Kidney (tissue), 14 donors: ENCODE data around the gene EXPH5. TPM values are rescaled to one million over a fixed set of nuclear protein-coding genes. Genes with fewer than 3 reads are reported as not detected.

Source experiments
- DNase-seq, 5 donors: peaks; one replicate each; pipeline ENCODE4 v3.0.0-alpha.2; 2013 to 2020
- FAIRE-seq: peaks from 2 replicates; lab custom pipeline; 2012; peaks lifted over from hg19 to GRCh38; lab: Jason Lieb, UNC
- H3K27ac ChIP-seq, 2 donors: one replicate each; pipeline ENCODE4 v1.7.0; 2013; ENCODE audit warnings: low read depth in 2 of 2, low read length in 2 of 2, inconsistent platforms in 1 of 2
- H3K27me3 ChIP-seq: one replicate; pipeline ENCODE4 v1.7.1; 2013; ENCODE audit warnings: low read length, inconsistent platforms; ENCODE audit not compliant: control insufficient read depth, insufficient read depth
- H3K36me3 ChIP-seq, 3 donors: one replicate each; pipeline versions ENCODE4 v1.7.0 to v1.7.1; 2013; ENCODE audit warnings: low read length in 3 of 3, control low read depth in 1 of 3, inconsistent platforms in 1 of 3; ENCODE audit not compliant: insufficient read depth in 3 of 3, control insufficient read depth in 2 of 3
- H3K4me1 ChIP-seq, 3 donors: one replicate each; pipeline versions ENCODE4 v1.7.0 to v1.7.1; 2013; ENCODE audit warnings: low read length in 3 of 3, inconsistent platforms in 1 of 3, low read depth in 1 of 3; ENCODE audit not compliant: control insufficient read depth in 2 of 3, insufficient read depth in 2 of 3
- H3K4me3 ChIP-seq, 3 donors: one replicate each; pipeline versions ENCODE4 v1.7.0 to v1.8.1; 2013; ENCODE audit warnings: low read length in 3 of 3, control low read depth in 1 of 3, inconsistent platforms in 1 of 3
- H3K9ac ChIP-seq, 3 donors: one replicate each; pipeline versions ENCODE4 v1.7.0 to v1.7.1; 2013; ENCODE audit warnings: low read length in 3 of 3, control low read depth in 1 of 3, inconsistent platforms in 1 of 3
- H3K9me3 ChIP-seq, 3 donors: one replicate each; pipeline versions ENCODE4 v1.7.0 to v1.7.1; 2013; ENCODE audit warnings: low read length in 3 of 3, control low read depth in 1 of 3, inconsistent platforms in 1 of 3; ENCODE audit not compliant: control insufficient read depth in 2 of 3, insufficient read depth in 1 of 3
- intact Hi-C: fragments of 100-400 bp; cut with DNase I; formaldehyde crosslinking; loops from one replicate; pipeline ENCODE4 v1.11.1; 2022
- polyA plus RNA-seq: library from polyadenylated mRNA; stranded (reverse); fragments of 350-450 nt; fragmentation: Illumina TruSeq; extraction: RNeasy Lipid Tissue Mini Kit (QIAGEN cat#74804); gene quantifications from one replicate; pipeline ENCODE4 v1.2.3, GENCODE V29; 2014; ENCODE audit warnings: low read depth, low replicate concordance; ENCODE audit not compliant: insufficient read depth
- total RNA-seq: library from RNA; stranded (reverse); fragmentation: NEBNext Ultra II Directional; extraction: Animal tissue kit (Norgen Biotek cat#: 25700); gene quantifications from one replicate; pipeline ENCODE4 v1.2.1, GENCODE V29; 2021
- TF ChIP-seq, protein P1 (sequence below): IDR thresholded peaks from 3 replicates; pipeline ENCODE4 v1.5.1; 2012; ENCODE audit warnings: mild to moderate bottlenecking, moderate library complexity, borderline replicate concordance; ENCODE audit not compliant: insufficient read depth; ENCODE audit errors: extremely low read depth
- donor health status: control.
- donor health status: control.
- donor health status: control.
- donor health status: control.
- donor health status: control.
- donor health status: DM: yes; HTN: yes; CAD: no.
- donor health status: Normal renal cell carcinoma (clear cell type).

Gene EXPH5
- total and polyA plus RNA-seq, 2 donors from 2014 or later: 2.2 to 9.5 TPM

GRCh38 chr11:108556019-108556418 lies 37.5 kb downstream of the EXPH5 start:
- Histone ChIP-seq H3K9ac (no peak overlapping the region), H3K36me3 (no peaks in the 10 kb centered on the region), H3K4me3 (no peak overlapping the region), H3K4me1 (peaks cover 3 to 8% (median 3%) of the 10 kb centered on the region in 3 donors), H3K9me3 (no peaks in the 10 kb centered on the region), H3K27me3 (no peaks in the 10 kb centered on the region), H3K27ac (no peak overlapping the region)
- FAIRE-seq (no peak), DNase-seq (no peak)
- TF ChIP-seq, protein P1, sequence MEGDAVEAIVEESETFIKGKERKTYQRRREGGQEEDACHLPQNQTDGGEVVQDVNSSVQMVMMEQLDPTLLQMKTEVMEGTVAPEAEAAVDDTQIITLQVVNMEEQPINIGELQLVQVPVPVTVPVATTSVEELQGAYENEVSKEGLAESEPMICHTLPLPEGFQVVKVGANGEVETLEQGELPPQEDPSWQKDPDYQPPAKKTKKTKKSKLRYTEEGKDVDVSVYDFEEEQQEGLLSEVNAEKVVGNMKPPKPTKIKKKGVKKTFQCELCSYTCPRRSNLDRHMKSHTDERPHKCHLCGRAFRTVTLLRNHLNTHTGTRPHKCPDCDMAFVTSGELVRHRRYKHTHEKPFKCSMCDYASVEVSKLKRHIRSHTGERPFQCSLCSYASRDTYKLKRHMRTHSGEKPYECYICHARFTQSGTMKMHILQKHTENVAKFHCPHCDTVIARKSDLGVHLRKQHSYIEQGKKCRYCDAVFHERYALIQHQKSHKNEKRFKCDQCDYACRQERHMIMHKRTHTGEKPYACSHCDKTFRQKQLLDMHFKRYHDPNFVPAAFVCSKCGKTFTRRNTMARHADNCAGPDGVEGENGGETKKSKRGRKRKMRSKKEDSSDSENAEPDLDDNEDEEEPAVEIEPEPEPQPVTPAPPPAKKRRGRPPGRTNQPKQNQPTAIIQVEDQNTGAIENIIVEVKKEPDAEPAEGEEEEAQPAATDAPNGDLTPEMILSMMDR: no peak
- intact Hi-C loops: no loop called here

DNA sequence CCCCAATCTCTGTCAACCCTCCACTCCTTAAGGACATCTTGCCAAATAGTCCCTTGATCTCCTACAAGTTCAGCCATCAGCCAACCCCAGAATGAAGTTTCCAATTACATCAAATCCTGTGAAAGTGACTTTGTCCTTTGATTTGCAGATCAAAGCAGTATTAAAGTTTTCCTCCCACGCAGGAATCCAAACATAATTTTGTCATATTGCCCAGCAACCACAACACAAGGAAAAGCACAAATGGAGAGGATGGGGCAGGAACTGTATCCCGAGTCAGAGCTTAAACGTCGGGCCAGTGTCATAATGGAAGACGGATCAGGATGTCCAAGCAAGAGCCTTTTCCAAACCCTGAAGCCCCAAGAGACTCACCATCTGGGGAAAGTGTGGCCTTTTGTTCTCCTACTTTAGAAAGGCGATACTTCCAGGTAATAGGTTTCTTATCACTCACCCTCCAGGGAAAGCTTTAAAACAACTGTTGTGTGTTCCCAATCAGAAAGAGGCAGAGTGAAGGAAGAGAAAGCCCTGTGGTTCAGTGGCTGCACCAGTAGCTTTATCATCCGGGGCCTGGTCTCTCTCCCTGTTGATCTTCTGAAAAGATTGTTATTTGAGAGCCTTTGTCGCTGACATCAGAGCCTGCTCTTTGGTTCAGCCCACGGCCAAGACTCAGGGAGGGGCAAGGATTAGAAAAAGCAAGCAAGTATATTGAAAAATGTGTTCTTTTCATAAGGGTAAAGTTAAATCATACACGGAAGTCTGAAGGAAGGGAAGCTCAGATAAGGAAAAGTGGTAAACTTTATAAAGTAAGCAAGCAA lies 41.7 kb downstream of the EXPH5 start:
- H3K27me3 ChIP-seq: no peaks in the 10 kb centered on the region
- H3K9me3 ChIP-seq: no peaks in the 10 kb centered on the region
- H3K36me3 ChIP-seq: no peaks in the 10 kb centered on the region
- peak overlapping the region in 1 of 3 donors; percentile 34 for H3K4me3 ChIP-seq
- no peak for FAIRE-seq
- peak in 4 of 5 donors; percentile 42 to 82 (median 67) for DNase-seq
- no peak overlapping the region for H3K9ac ChIP-seq
- TF ChIP-seq, protein P1: no peak
- peaks cover 0 to 3% (median 0%) of the 10 kb centered on the region in 3 donors for H3K4me1 ChIP-seq
- intact Hi-C loops: no loop called here
- H3K27ac ChIP-seq: no peak overlapping the region

GRCh38 chr11:108549319-108549885 lies 44.2 kb downstream of the EXPH5 start:
- Histone ChIP-seq H3K4me1 (peaks cover 0 to 3% (median 0%) of the 10 kb centered on the region in 3 donors), H3K9ac (no peak overlapping the region), H3K4me3 (no peak overlapping the region), H3K27me3 (no peaks in the 10 kb centered on the region), H3K36me3 (no peaks in the 10 kb centered on the region), H3K9me3 (no peaks in the 10 kb centered on the region), H3K27ac (no peak overlapping the region)
- intact Hi-C loops: no loop called here
- FAIRE-seq (no peak), DNase-seq (no peak)
- TF ChIP-seq, protein P1: no peak
